Activated CD8-positive, alpha-beta memory T cell treated with anti-CD3 and anti-CD28 coated beads, Interleukin-2, amount 50 U/mL, for 4 hours (primary cell): ENCODE measurements around the gene CRYGN.

Experiments used
- DNase-seq: peaks from one replicate; pipeline ENCODE4 v3.0.0-alpha.2; 2020

Gene CRYGN

GRCh38 chr7:151425670-151426440 is 14.1 kb downstream of the CRYGN start:
- DNase-seq, result no peak

GRCh38 chr7:151424799-151425198 is 15.1 kb downstream of the CRYGN start:
- no peak for DNase-seq

GRCh38 chr7:151423936-151424335 is 16.0 kb downstream of the CRYGN start:
- no peak for DNase-seq

- no peak for DNase-seq
Measured at GRCh38 chr7:151423226-151423625, 16.7 kb downstream of the CRYGN start.

GRCh38 chr7:151422212-151422611 is 17.7 kb downstream of the CRYGN start:
- DNase-seq, result no peak

- DNase-seq, result no peak
Measured at GRCh38 chr7:151420144-151420543, 19.8 kb downstream of the CRYGN start.

GRCh38 chr7:151416941-151417315 is 23.0 kb downstream of the CRYGN start:
- no peak for DNase-seq

GRCh38 chr7:151416112-151416940 is 23.6 kb downstream of the CRYGN start:
- DNase-seq, result no peak

GRCh38 chr7:151415375-151416105 is 24.4 kb downstream of the CRYGN start:
- no peak for DNase-seq

GRCh38 chr7:151413241-151413640 is 26.7 kb downstream of the CRYGN start:
- no peak for DNase-seq

- DNase-seq, result no peak
Measured at GRCh38 chr7:151412318-151412717, 27.6 kb downstream of the CRYGN start.

- DNase-seq, result no peak
Measured at GRCh38 chr7:151411551-151411950, 28.4 kb downstream of the CRYGN start.

GRCh38 chr7:151410405-151411390 is 29.2 kb downstream of the CRYGN start:
- no peak for DNase-seq

GRCh38 chr7:151409667-151410404 is 30.1 kb downstream of the CRYGN start, which contains the start of gene WDR86:
Gene WDR86, minus strand, starts transcription at chr7:151410038. Its CDS starts 449 bp downstream, at chr7:151409589.
- DNase-seq, result peak; percentile 36

- DNase-seq, result peak; percentile 31
Measured at GRCh38 chr7:151408839-151409666, 30.9 kb downstream of the CRYGN start.

- DNase-seq, result no peak
Measured at GRCh38 chr7:151408498-151408838, 31.5 kb downstream of the CRYGN start.

GRCh38 chr7:151406886-151407583 is 32.9 kb downstream of the CRYGN start:
- DNase-seq, result no peak

- DNase-seq, result no peak
Measured at GRCh38 chr7:151406051-151406875, 33.7 kb downstream of the CRYGN start.

- no peak for DNase-seq
Measured at GRCh38 chr7:151405588-151405987, 34.4 kb downstream of the CRYGN start.
